Stimulated activated naive CD8-positive, alpha-beta T cell treated with anti-CD3 and anti-CD28 coated beads, Interleukin-15, Interleukin-2, amounts not matched to agents 100 U/mL and 50 U/mL, for 24 hours (primary cell): ENCODE results near the gene COX7B2.

Experiments used
- ATAC-seq: fragments of 150-1000 bp; cut with Tn5 transposase; one replicate; pipeline ENCODE4 v1.10.0; 2021
- DNase-seq: peaks from one replicate; pipeline ENCODE4 v3.0.0; 2021

The COX7B2 gene

DNA sequence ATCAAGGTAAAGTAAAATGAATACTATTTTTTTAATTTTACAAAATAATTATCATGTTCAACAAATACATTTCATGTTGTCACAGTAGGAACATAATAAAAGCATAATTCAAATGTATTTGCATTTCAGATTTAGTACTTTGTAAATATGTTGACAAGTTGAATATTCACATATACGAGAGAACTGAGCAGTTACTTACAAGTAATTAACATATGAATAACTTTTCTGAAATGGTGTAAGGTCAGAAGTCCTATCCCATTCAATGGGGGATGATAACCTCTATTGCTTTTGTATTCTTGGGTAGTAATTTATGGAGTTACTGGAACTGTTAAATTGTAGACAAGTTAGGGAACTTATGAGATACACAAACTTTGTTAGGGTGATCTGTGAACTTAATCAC, 191.1 kb downstream of the COX7B2 start:
- ATAC-seq (no peak), DNase-seq (no peak)

DNA sequence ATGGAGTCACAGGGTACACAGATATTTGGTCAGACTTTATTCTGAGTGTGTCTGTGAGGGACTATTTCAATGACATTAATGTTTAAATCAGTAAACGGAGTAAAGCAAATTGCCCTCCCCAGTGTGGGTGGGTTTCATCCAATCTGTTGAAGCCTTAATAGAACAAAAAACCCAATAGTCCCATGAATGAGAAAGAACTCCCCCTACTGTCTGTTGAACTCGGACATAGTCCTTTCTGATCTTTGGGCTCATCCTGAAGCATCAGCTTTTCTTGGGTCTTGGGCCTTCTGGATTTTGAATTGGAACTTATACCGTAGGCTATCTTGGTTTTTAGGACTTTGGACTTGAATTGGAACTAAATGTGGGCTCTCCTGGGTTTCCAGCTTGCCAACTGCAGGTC, 193.6 kb downstream of the COX7B2 start:
- ATAC-seq (no peak), DNase-seq (no peak)

GRCh38 chr4:46698891-46699290, 210.2 kb downstream of the COX7B2 start:
- ATAC-seq = no peak
- no peak for DNase-seq
